CD4-positive, alpha-beta T cell (primary cell): ENCODE measurements around the gene ATP5PF. TPM values are rescaled to one million over a fixed set of nuclear protein-coding genes. Genes with fewer than 3 reads are reported as not detected.
"Not testable (repeated sequence)": the region's sequence is repeated elsewhere in the genome, so short reads cannot be mapped to it uniquely, and the experiment has no call there.

Experiments
- ATAC-seq: fragments of 200-7000 bp; cut with Tn5 transposase; one replicate; pipeline ENCODE4 v1.10.0; 2022; ENCODE audit warnings: mild to moderate bottlenecking; ENCODE audit not compliant: poor library complexity
- CTCF ChIA-PET: fragments of 350-600 bp; sonication (Branson Sonifier 250); formaldehyde crosslinking; loops from one replicate; lab custom pipeline; 2021; ENCODE audit warnings: antibody characterized with exemption, inconsistent platforms; lab: Charles Lee
- POLR2A ChIA-PET: fragments of 350-600 bp; sonication (Branson Sonifier 250); formaldehyde crosslinking; loops from one replicate; lab custom pipeline; 2021; ENCODE audit warnings: antibody characterized with exemption, inconsistent platforms; lab: Charles Lee
- DNase-seq, 14 experiments: peaks; one replicate each; pipeline ENCODE4 v3.0.0-alpha.2; 2013 to 2020; ENCODE audit warnings: mixed read lengths in 2 of 14
- H3K27ac ChIP-seq, 2 donors: one replicate each; pipeline versions ENCODE4 v1.5.1 to v1.7.0; 2013; ENCODE audit warnings: low read length in 2 of 2, low read depth in 1 of 2, mild to moderate bottlenecking in 1 of 2
- H3K27me3 ChIP-seq, 2 experiments: 1 replicate in 1 of 2; 2 replicates in 1 of 2; pipeline versions ENCODE4 v1.6.1 to v1.7.0; 2013; ENCODE audit warnings: low read length in 2 of 2, control low read depth in 1 of 2, mild to moderate bottlenecking in 1 of 2, moderate library complexity in 1 of 2; ENCODE audit not compliant: insufficient read depth in 2 of 2, control insufficient read depth in 1 of 2
- H3K36me3 ChIP-seq: one replicate; pipeline ENCODE4 v1.6.1; 2013; ENCODE audit warnings: low read length, control low read depth; ENCODE audit not compliant: insufficient read depth
- H3K4me1 ChIP-seq: one replicate; pipeline ENCODE4 v1.6.1; 2013; ENCODE audit warnings: low read length, control low read depth; ENCODE audit not compliant: insufficient read depth
- H3K4me3 ChIP-seq: one replicate; pipeline ENCODE4 v1.5.1; 2013; ENCODE audit warnings: mild to moderate bottlenecking, low read length, moderate library complexity
- H3K9me3 ChIP-seq, 2 experiments: 1 replicate in 1 of 2; 2 replicates in 1 of 2; pipeline versions ENCODE4 v1.6.1 to v1.7.0; 2013; ENCODE audit warnings: low read length in 2 of 2, mild to moderate bottlenecking in 2 of 2, control low read depth in 1 of 2, moderate library complexity in 1 of 2; ENCODE audit not compliant: control insufficient read depth in 1 of 2, insufficient read depth in 1 of 2
- H3K27ac Mint-ChIP-seq: one replicate; pipeline ENCODE4 v1.8.0; 2020; ENCODE audit warnings: mixed read lengths
- H3K27me3 Mint-ChIP-seq: one replicate; pipeline ENCODE4 v1.8.0; 2021; ENCODE audit warnings: mixed read lengths
- H3K36me3 Mint-ChIP-seq: one replicate; pipeline ENCODE4 v1.8.0; 2021; ENCODE audit warnings: low read depth, mixed read lengths
- H3K4me1 Mint-ChIP-seq: one replicate; pipeline ENCODE4 v1.8.0; 2021; ENCODE audit warnings: low read depth, mixed read lengths
- H3K4me3 Mint-ChIP-seq: one replicate; pipeline ENCODE4 v1.8.0; 2020; ENCODE audit warnings: mild to moderate bottlenecking, mixed read lengths
- H3K9me3 Mint-ChIP-seq: one replicate; pipeline ENCODE4 v1.8.0; 2020; ENCODE audit warnings: mixed read lengths
- CTCF ChIP-seq: fragments of 200-600 bp; IDR thresholded peaks from one replicate; pipeline ENCODE4 v1.8.0; 2022; ENCODE audit warnings: antibody characterized with exemption, mild to moderate bottlenecking
- intact Hi-C, 2 experiments: fragments of 100-400 bp; cut with DNase I in 1 of 2; cut with micrococcal nuclease in 1 of 2; formaldehyde crosslinking; loops; one replicate each; pipeline versions ENCODE4 v1.15.1 to v1.9.0; 2023 to 2025; cut with DNase I, micrococcal nuclease
- total RNA-seq, 174 experiments: library from RNA in 2 of 174; stranded (reverse) in 2 of 174; gene quantifications; one replicate each; pipeline ENCODE4 v1.2.3 and lab custom pipeline; 2021 to 2026

The ATP5PF gene
- total RNA-seq, 2 experiments from 2014 or later, result 26.7 to 30.3 TPM

DNA sequence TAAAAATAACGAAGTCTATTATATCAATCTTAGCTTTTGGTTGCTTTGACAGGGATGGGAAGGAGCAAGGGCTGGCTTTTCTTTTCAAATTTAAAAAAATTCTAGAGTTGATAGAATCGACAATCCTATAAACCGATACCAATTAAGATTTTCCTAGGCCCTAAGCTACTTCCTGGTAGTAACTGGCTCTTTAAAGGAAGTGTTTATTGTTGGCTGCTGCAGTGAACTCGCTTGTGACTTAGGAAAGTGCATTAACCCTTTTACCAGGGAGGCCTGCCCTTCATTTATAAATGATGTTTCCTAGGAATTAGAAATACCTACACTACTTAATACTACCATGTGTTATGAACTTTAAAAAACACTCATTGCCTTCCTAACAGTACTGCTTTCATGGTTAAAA is 33.2 kb downstream of the ATP5PF start:
- Mint-ChIP-seq H3K27me3 (no peaks in the 10 kb centered on the region), H3K27ac (no peak overlapping the region), H3K9me3 (no peaks in the 10 kb centered on the region), H3K36me3 (no peaks in the 10 kb centered on the region), H3K4me3 (no peak overlapping the region), H3K4me1 (no peaks in the 10 kb centered on the region)
- intact Hi-C loops, result no loop called here
- Histone ChIP-seq H3K9me3 (no peaks in the 10 kb centered on the region), H3K4me1 (no peaks in the 10 kb centered on the region), H3K36me3 (no peaks in the 10 kb centered on the region), H3K27ac (no peak overlapping the region), H3K27me3 (no peaks in the 10 kb centered on the region), H3K4me3 (no peak overlapping the region)
- ATAC-seq, result no peak
- POLR2A ChIA-PET, result no interaction called here
- TF ChIP-seq CTCF, result no peak
- CTCF ChIA-PET, result no interaction called here
- no peak for DNase-seq

- Mint-ChIP-seq H3K36me3 (no peaks in the 10 kb centered on the region), H3K4me3 (no peak overlapping the region), H3K9me3 (no peaks in the 10 kb centered on the region), H3K4me1 (no peaks in the 10 kb centered on the region), H3K27me3 (no peaks in the 10 kb centered on the region), H3K27ac (no peak overlapping the region)
- POLR2A ChIA-PET, result no interaction called here
- Histone ChIP-seq H3K27ac (no peak overlapping the region), H3K4me1 (no peaks in the 10 kb centered on the region), H3K27me3 (no peaks in the 10 kb centered on the region), H3K9me3 (no peaks in the 10 kb centered on the region), H3K36me3 (no peaks in the 10 kb centered on the region), H3K4me3 (no peak overlapping the region)
- TF ChIP-seq CTCF, result no peak
- ATAC-seq (no peak), DNase-seq (no peak)
- CTCF ChIA-PET, result no interaction called here
- intact Hi-C loops, result no loop called here
These were observed 34.0 kb downstream of the ATP5PF start for GRCh38 chr21:25700741-25701140.

GRCh38 chr21:25695461-25695860 is 39.2 kb downstream of the ATP5PF start:
- H3K27ac ChIP-seq, H3K4me1 ChIP-seq, H3K36me3 Mint-ChIP-seq, DNase-seq, CTCF ChIA-PET, H3K4me3 ChIP-seq, H3K27me3 ChIP-seq, H3K4me1 Mint-ChIP-seq, H3K9me3 Mint-ChIP-seq, H3K27ac Mint-ChIP-seq, ATAC-seq, H3K27me3 Mint-ChIP-seq, POLR2A ChIA-PET, H3K4me3 Mint-ChIP-seq, H3K9me3 ChIP-seq, H3K36me3 ChIP-seq, intact Hi-C loops: not testable (repeated sequence)

GRCh38 chr21:25691976-25692375 is 42.7 kb downstream of the ATP5PF start:
- POLR2A ChIA-PET, result no interaction called here
- no peak for TF ChIP-seq CTCF
- no peak for ATAC-seq
- Mint-ChIP-seq H3K9me3 (no peaks in the 10 kb centered on the region), H3K27ac (no peak overlapping the region), H3K27me3 (no peaks in the 10 kb centered on the region), H3K4me3 (no peak overlapping the region), H3K4me1 (no peaks in the 10 kb centered on the region), H3K36me3 (no peaks in the 10 kb centered on the region)
- DNase-seq, result no peak
- Histone ChIP-seq H3K4me1 (no peaks in the 10 kb centered on the region), H3K27ac (no peak overlapping the region), H3K27me3 (no peaks in the 10 kb centered on the region), H3K9me3 (no peaks in the 10 kb centered on the region), H3K36me3 (no peaks in the 10 kb centered on the region), H3K4me3 (no peak overlapping the region)
- CTCF ChIA-PET, result no interaction called here
- intact Hi-C loops, result no loop called here
